GM12891 (cell line): Measurements from ENCODE around the gene MFAP2.

Experiments used
- PAX5 ChIP-seq: IDR thresholded peaks from 2 replicates; pipeline ENCODE4 v1.6.1; 2011; ENCODE audit warnings: low read length, moderate library complexity, mild to moderate bottlenecking; ENCODE audit not compliant: insufficient read depth, severe bottlenecking
- POLR2A ChIP-seq: IDR thresholded peaks from 2 replicates; pipeline ENCODE4 v1.6.1; 2011; ENCODE audit warnings: low read depth, low read length, control low read depth
- POLR2AphosphoS5 ChIP-seq: IDR thresholded peaks from 2 replicates; pipeline ENCODE4 v1.6.1; 2011; ENCODE audit warnings: low read depth, low read length, control low read depth
- POU2F2 ChIP-seq: IDR thresholded peaks from 2 replicates; pipeline ENCODE4 v1.6.1; 2011; ENCODE audit warnings: low read depth, mild to moderate bottlenecking, control low read depth, low read length, moderate library complexity
- SPI1 ChIP-seq: IDR thresholded peaks from 2 replicates; pipeline ENCODE4 v1.6.1; 2011; ENCODE audit warnings: low read depth, low read length, control low read depth
- TAF1 ChIP-seq: IDR thresholded peaks from 2 replicates; pipeline ENCODE4 v1.6.1; 2011; ENCODE audit warnings: low read depth, low read length, control low read depth

GRCh38 chr1:17004466-17005364 is 24.3 kb upstream of the MFAP2 start:
- no peak for TF ChIP-seq POLR2A
- no peak for TF ChIP-seq TAF1
- no peak for TF ChIP-seq POLR2AphosphoS5
- TF ChIP-seq PAX5, result no peak
- TF ChIP-seq POU2F2, result no peak
- TF ChIP-seq SPI1, result no peak
